GM21717 (cell line): ENCODE measurements around the gene RADIL.
"Not testable (repeated sequence)": the region's sequence is repeated elsewhere in the genome, so short reads cannot be mapped to it uniquely, and the experiment has no call there.

Experiments
- ATAC-seq: cut with Tn5 transposase; IDR thresholded peaks from one replicate; pipeline ENCODE4 v1.9.1; 2021; ENCODE audit warnings: mild to moderate bottlenecking, moderate library complexity; ENCODE audit not compliant: unreplicated experiment

The RADIL gene

DNA sequence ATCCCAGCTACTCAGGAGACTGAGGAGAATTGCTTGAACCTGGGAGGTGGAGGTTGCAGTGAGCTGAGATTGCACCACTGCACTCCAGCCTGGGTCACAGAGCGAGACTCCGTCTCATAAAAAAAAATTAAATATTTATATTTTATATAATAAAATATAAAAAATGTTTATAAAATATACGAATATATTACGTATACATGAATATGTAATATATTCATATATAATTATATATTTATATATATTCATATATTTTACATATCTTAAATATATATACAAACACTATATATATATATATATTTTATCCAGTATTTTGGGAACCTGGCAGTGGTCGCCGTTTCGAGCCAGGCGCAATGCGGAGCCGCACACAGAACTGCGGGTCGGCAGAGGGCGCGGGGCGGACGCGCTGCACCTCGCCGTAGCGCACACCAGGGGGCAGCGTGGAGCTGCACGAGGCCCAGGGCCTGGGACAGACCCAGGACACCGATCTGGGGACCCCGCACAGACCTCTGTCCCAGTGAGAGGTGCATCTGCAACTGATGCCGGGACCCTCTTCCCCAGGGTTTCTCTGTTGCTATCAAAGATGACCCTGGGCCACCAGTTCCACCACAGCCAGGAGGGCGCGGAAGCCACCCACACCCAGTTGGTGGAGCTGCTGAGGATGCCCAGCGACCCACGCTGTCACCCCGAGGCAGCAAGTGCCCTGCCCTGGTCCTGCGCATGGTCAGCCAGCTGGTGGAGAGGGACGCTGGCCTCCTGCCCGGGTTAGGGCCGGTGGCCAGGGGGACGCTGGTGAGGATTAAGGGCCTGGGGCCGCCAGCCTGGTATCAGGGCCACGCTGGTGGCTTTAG, 85.4 kb downstream of the RADIL start:
- peak; percentile 58 for ATAC-seq

DNA sequence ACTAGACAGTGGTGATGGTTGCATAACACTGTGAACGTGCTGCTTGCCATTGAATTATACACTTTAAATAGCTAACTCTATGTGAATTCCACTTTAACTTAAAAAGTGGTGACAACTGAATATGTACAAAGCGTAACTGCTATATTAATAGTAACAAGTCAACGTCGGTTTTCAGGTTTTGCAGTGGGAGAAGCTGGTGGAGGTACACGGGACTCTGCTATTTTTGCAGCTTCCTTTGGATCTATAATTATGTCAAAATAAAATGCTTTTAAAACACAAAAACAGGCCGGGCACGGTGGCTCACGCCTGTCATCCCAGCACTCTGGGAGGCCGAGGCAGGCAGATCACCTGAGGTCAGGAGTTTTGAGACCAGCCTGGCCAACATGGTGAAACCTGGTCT, 87.1 kb downstream of the RADIL start:
- ATAC-seq = no peak

DNA sequence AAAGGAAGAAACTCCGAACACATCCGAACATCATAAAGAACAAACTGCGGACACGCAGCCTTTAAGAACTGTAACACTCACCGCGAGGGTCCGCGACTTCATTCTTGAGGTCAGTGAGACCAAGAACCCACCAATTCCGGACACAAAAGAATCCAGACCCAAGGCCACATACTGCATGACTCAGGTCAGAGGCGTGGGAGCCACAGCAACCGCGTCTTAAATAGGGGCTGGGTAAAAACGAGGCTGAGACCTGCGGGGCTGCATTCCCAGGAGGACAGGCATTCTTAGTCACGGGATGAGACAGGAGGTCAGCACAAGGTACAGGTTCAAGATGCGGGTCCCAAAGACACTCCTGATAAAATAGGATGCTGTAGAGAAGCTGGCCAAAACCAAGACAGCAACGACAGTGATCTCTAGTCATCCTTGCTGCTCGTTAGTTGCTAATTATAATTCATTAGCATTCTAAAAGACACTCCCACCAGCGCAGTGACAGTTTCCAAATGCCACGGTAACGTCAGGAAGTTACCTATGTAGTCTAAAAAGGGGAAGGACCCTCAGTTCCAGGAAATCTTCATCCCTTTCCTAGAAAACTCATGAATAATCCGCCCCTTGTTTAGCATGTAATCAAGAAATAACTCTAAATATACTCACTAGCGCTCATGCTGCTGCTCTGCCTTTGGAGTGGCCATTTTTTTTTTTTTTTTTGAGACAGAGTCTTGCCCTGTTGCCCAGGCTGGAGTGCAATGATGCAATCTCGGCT, 88.7 kb downstream of the RADIL start:
- ATAC-seq = no peak

DNA sequence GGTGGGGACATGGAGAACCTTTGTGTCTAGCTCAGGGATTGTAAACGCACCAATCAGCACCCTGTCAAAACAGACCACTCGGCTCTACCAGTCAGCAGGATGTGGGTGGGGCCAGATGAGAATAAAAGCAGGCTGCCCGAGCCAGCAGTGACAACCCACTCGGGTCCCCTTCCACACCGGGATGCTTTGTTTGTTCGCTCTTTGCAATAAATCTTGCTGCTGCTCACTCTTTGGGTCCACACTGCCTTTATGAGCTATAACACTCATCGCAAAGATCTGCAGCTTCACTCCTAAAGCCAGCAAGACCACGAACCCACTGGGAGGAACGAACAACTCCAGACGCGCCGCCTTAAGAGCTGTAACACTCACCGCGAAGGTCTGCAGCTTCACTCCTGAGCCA, 89.3 kb downstream of the RADIL start:
- ATAC-seq = not testable (repeated sequence)

DNA sequence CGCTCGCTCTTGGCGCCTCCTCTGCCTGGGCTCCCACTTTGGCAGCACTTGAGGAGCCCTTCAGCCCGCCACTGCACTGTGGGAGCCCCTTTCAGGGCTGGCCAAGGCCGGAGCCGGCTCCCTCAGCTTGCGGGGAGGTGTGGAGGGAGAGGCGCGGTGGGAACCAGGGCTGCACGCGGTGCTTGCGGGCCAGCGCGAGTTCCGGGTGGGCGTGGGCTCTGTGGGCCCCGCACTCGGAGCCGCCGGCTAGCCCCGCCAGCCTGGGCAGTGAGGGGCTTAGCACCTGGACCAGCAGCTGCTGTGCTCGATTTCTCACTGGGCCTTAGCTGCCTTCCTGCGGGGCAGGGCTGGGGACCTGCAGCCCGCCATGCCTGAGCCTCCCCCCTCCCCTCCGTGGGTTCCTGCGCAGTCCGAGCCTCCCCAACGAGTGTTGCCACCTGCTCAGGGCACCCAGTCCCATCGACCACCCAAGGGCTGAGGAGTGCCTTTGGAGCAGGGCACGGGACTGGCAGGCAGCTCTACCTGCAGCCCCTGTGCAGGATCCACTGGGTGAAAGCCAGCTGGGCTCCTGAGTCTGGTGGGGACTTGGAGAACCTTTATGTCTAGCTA, 90.0 kb downstream of the RADIL start:
- not testable (repeated sequence) for ATAC-seq

DNA sequence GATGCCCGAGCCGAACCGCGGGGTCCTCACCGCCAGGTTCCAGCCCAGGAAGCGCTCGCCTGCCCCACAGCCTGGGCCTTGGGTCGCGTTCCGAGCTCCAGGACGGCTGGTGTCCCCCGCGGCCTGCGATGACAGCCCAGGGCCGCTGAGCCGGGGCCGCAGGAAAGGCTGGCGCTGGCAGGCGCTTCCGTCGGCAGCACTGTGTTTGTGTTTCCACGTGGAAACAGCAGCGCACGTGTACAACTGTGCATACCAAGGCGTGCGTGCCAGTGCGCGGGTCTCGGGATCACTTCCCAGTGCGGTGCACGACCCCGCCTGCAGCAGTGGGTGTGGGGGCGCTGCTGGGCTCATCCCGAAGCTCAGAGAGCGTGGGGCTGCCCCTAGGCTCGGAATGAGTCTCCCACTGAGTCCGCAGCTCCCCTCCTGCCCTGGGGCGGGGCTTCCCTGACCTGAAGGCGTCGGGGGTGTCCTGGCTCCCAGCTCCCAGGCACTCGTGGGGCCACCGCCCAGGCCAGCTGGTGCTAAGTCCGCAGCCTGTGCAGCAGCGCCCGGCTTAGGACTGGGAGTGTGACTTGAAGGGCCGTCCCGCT, 90.9 kb downstream of the RADIL start:
- ATAC-seq = no peak

DNA sequence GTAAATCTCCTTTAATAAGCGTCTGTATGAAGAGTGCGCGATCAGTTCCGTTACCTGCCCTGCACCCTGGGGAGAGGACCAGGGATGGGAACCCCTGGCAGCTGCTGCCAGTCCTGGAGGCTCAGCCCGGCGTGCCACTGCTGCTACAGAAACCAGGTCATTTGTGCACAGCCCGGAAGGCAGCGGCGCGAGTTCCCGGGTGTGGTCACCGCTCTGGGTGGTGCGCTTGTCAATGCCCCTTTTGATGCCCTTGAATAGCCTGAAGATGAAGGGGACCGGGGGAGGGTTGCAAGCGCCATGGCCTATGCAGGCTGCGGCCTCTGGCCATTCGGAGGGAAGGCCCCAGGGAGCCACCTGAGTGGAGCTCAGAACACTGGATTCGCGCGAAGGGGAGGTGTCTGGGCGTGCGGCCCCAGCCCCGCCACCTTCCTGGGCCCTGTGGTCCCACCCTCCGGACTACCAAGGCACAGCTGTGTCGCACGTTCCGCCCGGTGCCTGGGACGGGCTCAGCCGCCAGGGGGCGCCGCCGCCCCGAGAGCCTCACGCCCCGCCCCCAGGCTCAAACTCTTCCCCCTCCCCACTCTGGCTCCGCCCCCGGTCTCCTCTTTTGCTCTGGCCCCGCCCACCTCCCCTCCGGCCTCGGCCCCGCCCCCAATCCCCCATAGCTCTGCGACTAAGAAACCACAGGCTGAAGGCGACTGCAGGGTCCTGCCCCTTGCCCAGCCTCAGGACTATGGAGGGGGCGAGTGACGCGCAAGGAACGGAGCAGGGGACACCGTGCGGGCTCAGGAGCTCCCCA, 91.6 kb downstream of the RADIL start:
- no peak for ATAC-seq

DNA sequence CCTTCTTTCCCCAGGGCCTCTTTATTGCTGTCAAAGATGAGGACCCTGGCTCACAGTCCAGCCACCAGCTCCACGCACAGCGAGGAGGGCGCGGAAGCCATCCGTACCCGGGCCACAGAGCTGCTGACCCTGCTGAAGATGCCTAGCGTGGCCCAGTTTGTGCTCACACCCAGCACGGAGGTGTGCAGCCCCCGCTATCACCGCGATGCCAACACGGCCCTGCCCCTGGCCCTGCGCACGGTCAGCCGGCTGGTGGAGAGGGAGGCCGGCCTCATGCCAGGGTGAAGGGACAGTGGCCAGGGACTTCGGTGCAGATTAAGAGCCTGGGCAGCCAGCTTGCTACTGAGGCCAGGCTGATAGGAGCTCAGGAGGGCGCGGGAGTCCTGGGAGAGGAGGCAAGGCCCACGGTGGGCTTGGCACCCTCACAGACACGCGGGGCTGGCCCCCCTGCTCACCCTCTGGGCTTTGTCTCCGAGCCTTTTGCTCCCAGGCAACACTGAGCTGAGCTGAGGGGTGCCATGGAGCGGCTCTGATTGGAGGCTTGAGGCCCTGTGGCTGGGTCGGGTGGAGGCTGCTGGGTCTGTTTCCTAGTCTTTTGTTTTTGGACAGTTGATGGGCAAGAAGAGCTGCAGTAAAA, 92.3 kb downstream of the RADIL start:
- ATAC-seq = no peak

DNA sequence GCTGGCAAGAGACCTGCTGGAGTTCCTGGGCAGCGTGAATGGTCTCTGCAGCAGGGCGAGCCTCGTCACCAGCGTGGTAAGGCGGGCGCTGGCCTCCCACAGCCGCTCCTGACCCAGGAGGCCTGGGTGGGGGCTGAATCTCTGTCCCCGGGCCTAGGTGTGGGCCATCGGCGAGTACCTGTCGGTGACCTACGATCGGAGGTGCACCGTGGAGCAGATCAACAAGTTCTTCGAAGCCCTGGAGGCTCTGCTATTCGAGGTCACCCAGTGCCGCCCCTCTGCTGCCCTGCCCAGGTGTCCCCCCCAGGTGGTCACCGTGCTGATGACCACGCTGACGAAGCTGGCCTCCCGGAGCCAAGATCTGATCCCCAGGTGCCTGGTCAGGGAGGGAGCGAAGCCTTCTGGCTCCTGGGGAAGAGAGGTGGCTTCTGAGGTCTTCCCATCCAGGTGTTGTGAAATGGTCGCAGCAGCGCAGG, 93.0 kb downstream of the RADIL start:
- ATAC-seq = no peak

DNA sequence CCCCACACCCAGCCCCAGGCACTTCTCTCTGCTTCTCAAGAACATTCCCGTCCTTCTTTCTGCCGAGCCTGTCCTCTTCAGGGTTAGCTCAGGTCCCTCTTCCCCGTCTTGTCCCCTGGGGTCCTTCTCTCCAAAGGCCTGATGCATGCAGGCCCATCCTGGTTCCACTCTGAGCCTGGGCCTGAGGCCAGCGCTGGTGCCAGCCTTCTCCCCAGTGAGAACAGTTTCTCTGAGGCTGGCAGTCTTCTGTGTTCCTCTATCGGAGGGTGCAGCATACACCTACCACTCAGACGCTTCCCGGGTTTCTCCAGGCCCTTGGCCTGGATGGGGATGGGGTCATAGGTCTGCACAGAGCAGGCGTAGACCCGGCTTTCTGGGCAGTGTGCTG, 93.4 kb downstream of the RADIL start:
- no peak for ATAC-seq

DNA sequence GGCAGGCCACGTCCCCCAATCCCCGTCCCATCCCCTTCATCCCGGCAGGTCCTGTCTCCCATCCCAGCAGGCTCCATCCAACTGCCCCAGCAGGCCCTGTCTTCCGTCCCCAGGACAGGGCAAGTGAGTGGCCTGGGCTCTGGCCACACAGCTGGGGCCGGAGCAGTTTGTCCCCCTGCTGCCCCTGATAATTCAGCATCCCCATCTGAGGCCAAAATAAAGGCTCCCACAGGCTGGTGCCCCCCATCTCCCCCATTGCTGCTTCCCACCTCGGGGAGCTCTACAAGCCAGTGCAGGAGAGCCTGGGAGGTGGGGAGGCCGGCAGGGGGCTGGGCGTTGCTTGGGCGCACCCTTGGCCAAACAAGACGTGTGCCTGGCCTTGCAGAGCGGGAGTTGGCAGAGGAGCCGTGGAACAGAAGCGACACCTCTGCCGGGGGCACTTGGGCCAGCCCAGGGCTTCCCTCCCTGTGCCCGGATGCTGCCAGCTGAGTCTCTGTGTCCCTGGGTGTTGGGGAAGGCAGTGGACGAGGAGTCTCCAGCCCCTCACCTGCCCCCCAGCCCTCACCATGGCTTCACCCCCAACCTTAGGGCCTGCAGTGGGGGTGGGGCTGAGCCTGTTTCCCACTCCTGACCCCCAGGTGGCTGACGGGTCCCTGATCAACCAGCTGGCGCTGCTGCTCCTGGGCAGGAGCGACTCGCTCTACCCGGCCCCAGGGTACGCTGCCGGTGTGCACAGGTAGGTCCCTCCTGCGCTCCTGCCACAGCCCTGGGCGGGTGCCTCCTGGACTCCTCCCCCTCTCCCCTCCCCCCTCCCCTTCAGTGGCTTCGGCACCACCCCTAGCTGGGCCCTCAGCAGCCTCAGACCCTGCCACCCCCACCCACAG, 94.1 kb downstream of the RADIL start:
- no peak for ATAC-seq

DNA sequence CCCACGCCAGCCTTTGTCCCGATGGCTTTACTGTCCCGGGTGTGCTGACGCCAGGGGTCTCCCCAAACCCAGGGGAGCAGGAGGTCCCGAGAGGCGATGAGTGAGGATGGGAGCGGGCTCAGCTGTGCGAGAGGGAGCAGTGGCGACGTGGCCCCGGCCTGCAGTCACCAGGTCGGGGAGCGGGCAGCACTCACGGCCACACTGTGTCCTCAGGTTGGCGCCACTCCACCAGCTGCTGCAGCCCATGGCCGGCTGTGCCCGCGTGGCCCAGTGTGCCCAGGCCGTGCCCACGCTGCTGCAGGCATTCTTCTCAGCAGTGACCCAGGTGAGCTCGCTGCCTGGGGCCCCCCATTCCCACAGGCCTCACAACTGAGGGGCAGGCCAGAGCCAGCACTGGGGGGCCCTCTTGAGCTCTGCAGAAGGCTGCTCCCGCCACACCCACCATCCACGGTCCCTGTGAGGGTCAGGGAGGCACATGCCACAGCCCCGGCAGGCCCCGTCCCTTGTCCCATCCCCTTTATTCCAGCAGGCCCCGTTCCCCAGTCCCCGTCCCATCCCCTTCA, 94.8 kb downstream of the RADIL start:
- ATAC-seq = no peak

DNA sequence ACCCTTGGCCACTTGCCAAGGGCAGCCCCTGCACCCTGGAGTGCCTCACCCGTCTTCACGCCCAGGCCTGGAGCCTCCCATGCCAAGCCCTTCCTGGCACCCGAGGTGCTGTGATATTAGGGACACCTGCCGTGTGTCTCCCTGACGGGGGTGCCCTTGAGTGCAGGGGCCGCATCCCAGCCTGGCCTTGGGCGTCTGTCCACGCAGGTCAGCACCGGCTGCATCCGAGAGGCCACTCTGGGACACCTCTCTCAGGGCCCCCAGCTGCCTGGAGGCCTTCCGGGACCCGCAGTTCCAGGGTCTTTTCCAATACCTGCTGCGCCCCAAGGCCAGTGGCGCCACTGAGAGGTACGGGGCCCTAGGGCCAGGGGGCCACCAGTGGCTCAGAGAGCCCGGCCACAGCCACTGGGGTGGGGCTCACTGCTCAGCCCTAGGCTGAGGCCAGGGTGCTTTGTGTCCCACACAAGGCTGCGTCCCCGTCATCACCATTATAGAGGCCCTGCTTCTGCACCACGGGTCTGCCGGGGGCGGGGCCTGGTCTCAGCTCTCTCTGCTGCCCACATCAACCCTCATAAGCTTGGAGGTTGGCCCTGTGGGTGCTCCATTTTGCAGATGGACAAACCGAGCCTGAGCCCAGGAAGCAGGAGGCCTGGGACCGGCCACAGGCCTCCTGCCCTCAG, 95.4 kb downstream of the RADIL start:
- ATAC-seq = no peak

DNA sequence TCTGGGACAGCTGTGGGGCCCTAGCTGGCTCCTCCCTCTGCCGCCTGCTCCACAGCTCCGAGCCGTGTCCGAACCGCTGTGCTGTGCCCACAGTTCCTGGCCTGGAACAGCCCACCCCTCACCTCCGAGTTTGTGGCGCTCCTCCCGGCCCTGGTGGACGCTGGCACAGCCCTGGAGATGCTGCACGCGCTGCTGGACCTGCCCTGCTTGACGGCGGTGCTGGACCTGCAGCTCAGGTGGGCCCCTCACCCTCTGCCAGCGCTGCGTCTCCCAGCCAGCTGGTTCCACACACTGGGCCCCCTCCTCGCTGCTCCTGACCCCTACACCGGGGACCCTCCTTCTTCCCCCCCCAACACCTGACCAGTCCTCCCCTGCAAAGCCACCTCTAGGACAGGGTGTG, 96.0 kb downstream of the RADIL start:
- ATAC-seq = no peak

DNA sequence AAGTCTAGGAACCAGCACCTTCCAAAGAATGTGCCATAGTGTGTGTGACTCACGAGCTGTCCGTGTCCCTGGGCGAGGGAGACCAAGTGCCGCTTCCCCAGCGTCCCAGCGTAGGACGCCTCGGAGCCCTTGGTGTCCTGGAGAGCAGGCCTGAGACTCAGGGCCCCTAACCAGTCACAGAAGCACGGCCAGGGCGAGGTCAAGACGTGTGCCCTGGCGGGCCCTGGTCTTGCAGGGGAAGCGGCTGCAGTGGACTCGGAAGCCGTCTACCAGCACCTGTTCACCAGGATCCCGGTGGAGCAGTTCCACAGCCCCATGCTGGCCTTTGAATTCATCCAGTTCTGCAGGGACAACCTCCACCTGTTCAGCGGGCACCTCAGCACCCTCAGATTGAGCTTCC, 97.5 kb downstream of the RADIL start:
- ATAC-seq = no peak

DNA sequence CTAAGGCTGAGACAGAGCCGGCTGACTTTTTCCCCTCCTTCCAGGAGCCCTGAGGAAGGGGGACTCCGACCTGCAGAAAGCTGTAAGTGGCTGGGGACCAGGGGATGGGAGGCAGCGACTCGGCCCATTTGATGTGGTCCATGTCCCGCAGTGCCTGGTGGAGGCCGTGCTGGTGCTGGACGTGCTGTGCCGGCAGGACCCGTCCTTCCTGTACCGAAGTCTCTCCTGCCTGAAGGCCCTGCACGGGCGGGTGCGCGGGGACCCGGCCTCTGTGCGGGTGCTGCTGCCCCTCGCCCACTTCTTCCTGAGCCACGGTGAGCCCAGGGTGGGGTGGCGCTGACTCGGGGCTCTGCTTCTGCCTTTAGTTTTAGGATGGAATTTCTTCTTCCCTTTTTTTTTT, 98.1 kb downstream of the RADIL start:
- no peak for ATAC-seq

DNA sequence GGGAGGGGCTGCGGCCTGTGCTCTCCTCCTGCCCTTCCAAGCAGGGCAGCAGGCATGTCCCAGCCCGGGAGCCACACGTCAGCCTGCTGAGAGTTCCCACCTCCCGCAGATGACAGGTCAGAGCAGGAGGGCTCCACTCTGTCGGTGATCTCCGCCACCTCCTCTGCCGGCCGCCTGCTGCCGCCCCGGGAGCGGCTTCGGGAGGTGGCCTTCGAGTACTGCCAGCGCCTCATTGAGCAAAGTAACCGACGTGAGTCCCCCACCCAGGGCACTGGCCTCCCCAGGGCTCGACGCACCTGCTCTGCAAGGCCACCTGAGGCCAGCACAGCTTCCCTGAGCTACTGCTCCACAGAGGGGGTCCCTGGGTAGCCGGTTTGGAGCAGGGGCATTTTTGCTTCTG, 98.7 kb downstream of the RADIL start:
- ATAC-seq = no peak

DNA sequence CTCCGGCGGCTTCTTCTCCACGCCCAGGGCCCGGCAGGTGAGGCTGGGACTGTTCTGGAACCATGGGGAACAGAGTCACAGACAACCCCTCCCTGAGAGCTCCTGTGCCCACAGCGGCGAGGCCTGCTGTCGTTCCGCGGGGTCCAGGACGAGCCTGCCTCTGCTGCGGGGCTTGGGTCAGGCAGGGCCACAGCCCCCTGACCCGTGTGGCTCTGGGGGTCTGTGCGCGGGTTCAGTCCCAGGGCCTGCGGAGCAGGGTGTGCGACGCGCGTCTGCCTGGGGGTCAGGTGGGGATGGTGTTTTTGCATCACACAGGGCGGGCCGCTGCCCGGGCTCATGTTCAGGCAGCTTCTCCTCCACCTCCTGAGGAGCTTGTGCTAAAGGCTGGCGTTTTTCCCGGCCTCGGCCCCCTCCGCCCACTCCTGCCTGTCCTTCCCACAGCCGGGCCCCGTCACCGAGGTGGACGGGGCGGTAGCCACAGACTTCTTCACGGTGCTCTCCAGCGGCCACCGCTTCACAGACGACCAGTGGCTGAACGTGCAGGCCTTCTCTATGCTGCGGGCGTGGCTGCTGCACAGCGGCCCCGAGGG, 99.7 kb downstream of the RADIL start:
- no peak for ATAC-seq
